ENCODE results near the gene DACT3. TPM values are rescaled to one million over a fixed set of nuclear protein-coding genes. Genes with fewer than 3 reads are reported as not detected.
A peak's percentile ranks its signal among the peaks of the same experiment; 100 is the strongest.

The DACT3 gene
- total and polyA plus RNA-seq, 2 of the 4 experiments (the other 2 are of a cell fraction): 1.6 to 4.9 TPM

DNA sequence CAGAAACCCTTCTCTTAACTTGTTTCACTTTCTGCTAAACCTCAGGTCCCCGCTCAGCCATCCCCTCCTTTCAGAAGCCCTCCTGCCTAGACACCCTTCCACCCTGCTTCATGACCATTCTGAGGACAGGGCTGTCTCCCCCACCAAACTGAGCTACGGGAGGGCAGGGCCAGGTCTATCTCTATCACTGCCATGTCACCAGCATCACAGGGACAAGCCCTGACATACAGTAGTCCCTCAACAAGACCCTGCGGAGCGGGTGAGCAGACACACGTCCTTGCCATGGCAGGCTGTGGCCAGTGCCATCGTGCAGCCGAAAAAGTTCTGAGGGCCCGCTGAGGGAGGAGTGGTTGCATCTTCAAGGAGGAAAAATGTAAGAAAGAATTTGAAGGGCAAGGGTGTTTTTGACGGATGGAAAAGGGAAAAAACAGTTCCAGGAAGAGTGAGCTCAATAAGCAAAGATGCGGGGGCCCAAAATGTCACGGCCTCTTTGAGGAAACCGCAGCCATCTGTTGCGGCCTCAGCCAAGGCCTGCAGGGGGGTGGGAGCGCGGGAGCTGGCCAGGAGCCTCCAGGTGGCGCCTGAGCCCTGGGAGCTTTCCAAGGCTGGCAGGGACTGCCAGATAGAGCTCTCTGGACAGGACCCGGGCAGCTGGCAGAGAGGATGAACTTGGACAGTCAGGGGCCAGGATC is 44.2 kb downstream of the DACT3 start:
- Histone ChIP-seq H3K23ac (ENCODE audit: low read depth, low read length) (peak overlapping the region; percentile 90), H3K4ac (ENCODE audit: low read depth, low read length) (peak overlapping the region; percentile 91), H4K5ac (ENCODE audit: low read depth, low read length) (peak overlapping the region; percentile 68), H2BK120ac (ENCODE audit: low read depth, low read length) (peak overlapping the region; percentile 85), H3K4me3 (ENCODE audit: insufficient read depth, low read depth, low read length) (no peak overlapping the region), H2BK15ac (ENCODE audit: low read depth, low read length) (peak overlapping the region; percentile 83; the same call in 1 of the 3 replicates), H3K9me1 (ENCODE audit: insufficient read depth, low read length) (peaks cover 15% of the 10 kb centered on the region; the same call in 1 of the 2 replicates), H2AK5ac (ENCODE audit: low read depth, low read length) (peak overlapping the region; percentile 99), H4K91ac (ENCODE audit: insufficient read depth, low read depth, low read length) (peak overlapping the region; percentile 46), H3K79me1 (ENCODE audit: low read depth in 1 of 2, low read length in 2 of 2) (peaks cover 0 to 6% of the 10 kb centered on the region in 2 experiments; a peak in 1 of 4 replicates), H2BK5ac (ENCODE audit: low read depth, low read length, poor library complexity, severe bottlenecking) (peak overlapping the region; percentile 72), H2BK20ac (ENCODE audit: low read depth, low read length) (peak overlapping the region; percentile 93), H3K18ac (ENCODE audit: low read depth, low read length) (peak overlapping the region; percentile 92), H3K27me3 (ENCODE audit: control insufficient read depth, insufficient read depth, low read length) (no peaks in the 10 kb centered on the region), H3K9me3 (ENCODE audit: control insufficient read depth, insufficient read depth, low read length) (no peaks in the 10 kb centered on the region), H2AFZ (replicated peaks; ENCODE audit: low read length, poor library complexity) (peak overlapping the region; percentile 87), H3K27ac (ENCODE audit: insufficient read depth, low read length) (peak overlapping the region; percentile 46), H3K4me2 (ENCODE audit: low read depth, low read length) (peak overlapping the region; percentile 49), H3K14ac (replicated peaks; ENCODE audit: low read depth, low read length) (peak overlapping the region; percentile 94), H4K8ac (ENCODE audit: low read depth in 2 of 2, low read length in 2 of 2) (peak overlapping the region in 1 of 2 experiments; percentile 90; a peak in 1 of 4 replicates), H3K9ac (ENCODE audit: low read depth, low read length) (peak overlapping the region; percentile 34), H3K4me1 (ENCODE audit: control insufficient read depth, insufficient read depth, low read length) (peaks cover 26% of the 10 kb centered on the region), H4K20me1 (ENCODE audit: insufficient read depth, low read length) (peaks cover 14% of the 10 kb centered on the region), H3K36me3 (ENCODE audit: control insufficient read depth, insufficient read depth, low read length) (no peaks in the 10 kb centered on the region), H3K56ac (ENCODE audit: extremely low read depth, insufficient read depth, low read length) (0 out of 2 replicates have a peak overlapping the region, but pooled peaks have one; percentile 19), H2AK9ac (replicated peaks; ENCODE audit: low read depth, low read length, poor library complexity) (peak overlapping the region; percentile 93)
- ChIA-PET CTCF (interaction anchor here (1.7 to 2.0 kb wide), 2 partner anchors 43 to 45 kb away, joined by 4 to 18 read pairs; partner anchors contain the start of gene DACT3), POLR2A (ENCODE audit: unreplicated experiment) (no interaction called here)
- BruUV-seq (replicated peaks): no TSS peak
- WGBS, 2 experiments (ENCODE audit: extremely low coverage in 2 of 2, insufficient read length in 1 of 2): 7% methylated on average over 9 of the region's 17 CpGs; no CpG with 5 or more reads in 1 of the 2 experiments
- DNase-seq (peak; percentile 85), ATAC-seq (ENCODE audit: low read depth) (peak; percentile 34)
- dilution Hi-C loops (cut with HindIII; ENCODE audit: low sequenced_read_pairs, unreplicated experiment): no loop called here
- TF ChIP-seq SMC3 (IDR thresholded peaks at IDR 0.05; ENCODE audit: low read depth, low read length): peak; percentile 54
- no peak for TF ChIP-seq RFX5 (IDR thresholded peaks at IDR 0.05; ENCODE audit: low read depth, low read length)
- peak; percentile 73; the same call in 1 of the 2 replicates for TF ChIP-seq MAZ (IDR thresholded peaks at IDR 0.05; ENCODE audit: borderline replicate concordance, low read depth, low read length)
- peak; percentile 59 for TF ChIP-seq RCOR1 (IDR thresholded peaks at IDR 0.05; ENCODE audit: insufficient replicate concordance, low read length)
- TF ChIP-seq, protein P1, sequence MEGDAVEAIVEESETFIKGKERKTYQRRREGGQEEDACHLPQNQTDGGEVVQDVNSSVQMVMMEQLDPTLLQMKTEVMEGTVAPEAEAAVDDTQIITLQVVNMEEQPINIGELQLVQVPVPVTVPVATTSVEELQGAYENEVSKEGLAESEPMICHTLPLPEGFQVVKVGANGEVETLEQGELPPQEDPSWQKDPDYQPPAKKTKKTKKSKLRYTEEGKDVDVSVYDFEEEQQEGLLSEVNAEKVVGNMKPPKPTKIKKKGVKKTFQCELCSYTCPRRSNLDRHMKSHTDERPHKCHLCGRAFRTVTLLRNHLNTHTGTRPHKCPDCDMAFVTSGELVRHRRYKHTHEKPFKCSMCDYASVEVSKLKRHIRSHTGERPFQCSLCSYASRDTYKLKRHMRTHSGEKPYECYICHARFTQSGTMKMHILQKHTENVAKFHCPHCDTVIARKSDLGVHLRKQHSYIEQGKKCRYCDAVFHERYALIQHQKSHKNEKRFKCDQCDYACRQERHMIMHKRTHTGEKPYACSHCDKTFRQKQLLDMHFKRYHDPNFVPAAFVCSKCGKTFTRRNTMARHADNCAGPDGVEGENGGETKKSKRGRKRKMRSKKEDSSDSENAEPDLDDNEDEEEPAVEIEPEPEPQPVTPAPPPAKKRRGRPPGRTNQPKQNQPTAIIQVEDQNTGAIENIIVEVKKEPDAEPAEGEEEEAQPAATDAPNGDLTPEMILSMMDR (conservative IDR thresholded peaks at IDR 0.05; ENCODE audit: low read depth, low read length): peak; percentile 53
- no peak for TF ChIP-seq MAFK (IDR thresholded peaks at IDR 0.05; ENCODE audit: low read depth, low read length)
- TF ChIP-seq RAD21 (IDR thresholded peaks at IDR 0.05; ENCODE audit: low read length): peak; percentile 48
- intact Hi-C loops (cut with micrococcal nuclease): loop anchor here (10.0 kb wide), 1 partner anchor 128 kb away; the partner anchor contains the start of genes FKRP and STRN4
- in situ Hi-C loops (cut with MboI; ENCODE audit: low sequenced_read_pairs): no loop called here
